NB4 (cell line): ENCODE results near the gene RAD51B.
"Not testable (repeated sequence)": the region's sequence is repeated elsewhere in the genome, so short reads cannot be mapped to it uniquely, and the experiment has no call there.

Source experiments
- DNase-seq: peaks from one replicate; pipeline ENCODE4 v3.0.0; 2010; ENCODE audit warnings: low read depth
- H3K4me3 ChIP-seq: one replicate; pipeline ENCODE4 v1.5.1; 2011; ENCODE audit warnings: mild to moderate bottlenecking, low read depth, low read length, moderate library complexity
- MYC ChIP-seq: IDR thresholded peaks from 2 replicates; pipeline ENCODE4 v1.6.1; 2011; ENCODE audit warnings: low read depth, low read length
- POLR2A ChIP-seq: IDR thresholded peaks from 2 replicates; pipeline ENCODE4 v1.6.1; 2011; ENCODE audit warnings: mild to moderate bottlenecking; ENCODE audit not compliant: insufficient read length; ENCODE audit errors: extremely low read depth
- TF ChIP-seq, protein P1 (sequence below): IDR thresholded peaks from one replicate; pipeline ENCODE4 v1.5.1; 2012; ENCODE audit warnings: low read depth, low read length
- TF ChIP-seq, protein P2 (sequence below): IDR thresholded peaks from 2 replicates; pipeline ENCODE4 v1.6.1; 2011; ENCODE audit warnings: low read depth, low read length

Gene RAD51B

GRCh38 chr14:68657300-68658028 is 837.9 kb downstream of the RAD51B start:
- TF ChIP-seq, protein P1, sequence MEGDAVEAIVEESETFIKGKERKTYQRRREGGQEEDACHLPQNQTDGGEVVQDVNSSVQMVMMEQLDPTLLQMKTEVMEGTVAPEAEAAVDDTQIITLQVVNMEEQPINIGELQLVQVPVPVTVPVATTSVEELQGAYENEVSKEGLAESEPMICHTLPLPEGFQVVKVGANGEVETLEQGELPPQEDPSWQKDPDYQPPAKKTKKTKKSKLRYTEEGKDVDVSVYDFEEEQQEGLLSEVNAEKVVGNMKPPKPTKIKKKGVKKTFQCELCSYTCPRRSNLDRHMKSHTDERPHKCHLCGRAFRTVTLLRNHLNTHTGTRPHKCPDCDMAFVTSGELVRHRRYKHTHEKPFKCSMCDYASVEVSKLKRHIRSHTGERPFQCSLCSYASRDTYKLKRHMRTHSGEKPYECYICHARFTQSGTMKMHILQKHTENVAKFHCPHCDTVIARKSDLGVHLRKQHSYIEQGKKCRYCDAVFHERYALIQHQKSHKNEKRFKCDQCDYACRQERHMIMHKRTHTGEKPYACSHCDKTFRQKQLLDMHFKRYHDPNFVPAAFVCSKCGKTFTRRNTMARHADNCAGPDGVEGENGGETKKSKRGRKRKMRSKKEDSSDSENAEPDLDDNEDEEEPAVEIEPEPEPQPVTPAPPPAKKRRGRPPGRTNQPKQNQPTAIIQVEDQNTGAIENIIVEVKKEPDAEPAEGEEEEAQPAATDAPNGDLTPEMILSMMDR: no peak
- TF ChIP-seq, protein P2, sequence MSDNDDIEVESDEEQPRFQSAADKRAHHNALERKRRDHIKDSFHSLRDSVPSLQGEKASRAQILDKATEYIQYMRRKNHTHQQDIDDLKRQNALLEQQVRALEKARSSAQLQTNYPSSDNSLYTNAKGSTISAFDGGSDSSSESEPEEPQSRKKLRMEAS: no peak
- TF ChIP-seq POLR2A (no peak), MYC (no peak)
- no peak for DNase-seq
- H3K4me3 ChIP-seq: no peak overlapping the region

DNA sequence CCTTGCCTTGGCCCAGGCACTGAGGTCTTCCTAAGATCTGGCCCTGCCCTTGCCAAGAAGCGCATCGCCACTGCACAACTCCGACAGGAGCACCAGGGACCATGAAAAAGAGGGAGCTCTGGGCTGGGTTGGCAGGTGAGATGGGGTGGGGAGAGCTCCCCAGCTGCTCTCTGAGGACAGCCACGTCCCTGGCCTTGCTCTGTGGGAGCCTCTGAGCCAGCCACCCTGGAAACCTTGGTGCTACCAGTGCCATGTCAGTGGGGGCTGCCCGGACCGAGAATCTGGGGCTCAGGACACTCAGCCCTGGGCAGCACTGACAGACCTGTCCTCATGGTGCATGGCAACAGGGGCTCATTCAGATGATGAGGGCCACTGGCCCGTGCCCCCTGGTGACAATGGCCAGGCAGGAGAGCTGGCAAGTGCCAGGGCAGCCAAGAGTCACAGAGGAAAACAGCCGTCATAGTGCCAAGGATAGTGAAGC is 838.5 kb downstream of the RAD51B start:
- no peak for DNase-seq
- H3K4me3 ChIP-seq: no peak overlapping the region
- no peak for TF ChIP-seq MYC

- DNase-seq: no peak
- no peak overlapping the region for H3K4me3 ChIP-seq
- TF ChIP-seq, protein P2: no peak
- no peak for TF ChIP-seq POLR2A
- TF ChIP-seq MYC: no peak
Observed at GRCh38 chr14:68658943-68659931, 839.7 kb downstream of the RAD51B start.

- H3K4me3 ChIP-seq: no peak overlapping the region
- DNase-seq: no peak
- TF ChIP-seq, protein P1: no peak
- no peak for TF ChIP-seq POLR2A
- TF ChIP-seq, protein P2: no peak
- no peak for TF ChIP-seq MYC
Observed at GRCh38 chr14:68660495-68660894, 840.9 kb downstream of the RAD51B start.

DNA sequence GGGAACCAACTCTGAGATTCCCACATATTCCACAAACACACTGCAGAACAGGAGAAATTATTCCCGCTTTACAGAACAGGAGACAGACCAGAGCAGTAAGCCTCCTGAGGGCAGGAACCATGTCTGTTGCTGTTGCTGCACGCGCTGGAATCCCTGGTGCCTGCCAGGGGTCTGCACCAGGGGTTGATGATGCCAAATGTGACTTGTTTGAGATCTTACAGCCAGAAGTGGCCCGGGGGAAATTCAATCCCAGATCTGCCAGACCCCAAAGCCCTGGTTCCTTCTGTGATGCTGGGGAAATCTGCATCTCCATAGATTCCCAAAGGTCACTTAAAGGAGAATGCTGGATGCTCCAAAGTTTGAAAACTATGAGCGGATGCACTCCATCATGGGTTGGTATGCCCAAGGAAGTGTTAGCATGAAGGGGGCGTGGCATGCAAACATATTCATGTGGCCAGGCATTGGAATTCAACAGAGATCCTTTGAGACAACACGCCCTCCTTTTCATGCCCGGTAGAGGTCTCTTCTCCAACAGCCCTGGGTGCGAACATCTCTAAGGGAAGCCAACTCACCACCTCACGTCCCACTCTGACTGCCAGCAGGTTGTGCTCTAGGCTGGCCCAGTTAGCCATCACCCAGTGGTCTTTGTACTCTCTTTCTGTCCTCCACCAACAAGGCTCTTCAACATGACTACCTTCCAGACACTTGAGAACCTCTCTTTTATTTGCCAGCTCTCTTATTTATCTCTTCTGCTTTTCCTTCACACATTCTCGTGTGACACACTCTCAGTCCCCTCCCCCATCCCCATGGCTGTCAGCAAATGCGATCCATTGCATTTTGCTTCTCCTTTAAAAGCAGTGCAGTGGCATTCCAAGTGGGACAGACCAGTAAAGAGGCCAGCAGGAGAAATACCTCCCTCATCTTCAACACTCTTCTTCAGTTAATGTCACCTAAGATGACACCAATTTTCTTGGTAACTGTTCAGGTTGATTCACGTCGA is 841.9 kb downstream of the RAD51B start:
- TF ChIP-seq, protein P2: no peak
- TF ChIP-seq POLR2A: no peak
- no peak for TF ChIP-seq MYC
- TF ChIP-seq, protein P1: no peak

GRCh38 chr14:68662392-68662791 is 842.8 kb downstream of the RAD51B start:
- no peak for DNase-seq
- TF ChIP-seq, protein P1: no peak
- no peak for TF ChIP-seq MYC
- TF ChIP-seq, protein P2: no peak
- TF ChIP-seq POLR2A: no peak

More for the DNA sequence above, 841.9 kb downstream of the RAD51B start:
- H3K4me3 ChIP-seq: no peak overlapping the region
- no peak for DNase-seq

GRCh38 chr14:68662826-68663225 is 843.2 kb downstream of the RAD51B start:
- not testable (repeated sequence) for H3K4me3 ChIP-seq, DNase-seq

More at GRCh38 chr14:68662392-68662791, 842.8 kb downstream of the RAD51B start:
- no peak overlapping the region for H3K4me3 ChIP-seq
